K562 (cell line): ENCODE data around the gene KLHL35. TPM values are rescaled to one million over a fixed set of nuclear protein-coding genes. Genes with fewer than 3 reads are reported as not detected.
A peak's percentile ranks its signal among the peaks of the same experiment; 100 is the strongest.

Experiments
- CBX2 ChIP-seq: fragments of 200-600 bp; sonication (generic); IDR thresholded peaks from one replicate; pipeline ENCODE4 v1.6.1; 2012; ENCODE audit warnings: mild to moderate bottlenecking, low read length, inconsistent platforms; ENCODE audit not compliant: insufficient read depth, poor library complexity, severe bottlenecking
- E2F3 ChIP-seq: fragments of 250-450 bp; sonication (Bioruptor Pico); IDR thresholded peaks from 2 replicates; pipeline ENCODE4 v1.4.0; 2020; ENCODE audit warnings: mild to moderate bottlenecking
- GATAD2A ChIP-seq: fragments of 450-650 bp; IDR thresholded peaks from 2 replicates; pipeline ENCODE4 v1.6.1; 2017
- MITF ChIP-seq: IDR thresholded peaks from 2 replicates; pipeline ENCODE4 v1.6.1; 2014; ENCODE audit warnings: antibody characterized with exemption
- MYC ChIP-seq, 2 experiments: fragments of 250-450 bp in 1 of 2; sonication (Bioruptor Pico) in 1 of 2; IDR thresholded peaks; 2 replicates each; pipeline versions ENCODE4 v1.5.1 to v1.6.1; 2012 to 2021; ENCODE audit warnings: low read depth in 2 of 2, borderline replicate concordance in 1 of 2, improper control_type of control experiment in 1 of 2, low read length in 1 of 2, mild to moderate bottlenecking in 1 of 2, moderate library complexity in 1 of 2
- NBN ChIP-seq: fragments of 450-650 bp; IDR thresholded peaks from 2 replicates; pipeline ENCODE4 v1.6.1; 2016; ENCODE audit warnings: low read depth, mild to moderate bottlenecking
- NEUROD1 ChIP-seq: fragments of 150-350 bp; IDR thresholded peaks from 2 replicates; pipeline ENCODE4 v1.6.1; 2014; ENCODE audit warnings: borderline replicate concordance, low read length, low read depth; ENCODE audit not compliant: partially characterized antibody
- RBM17 ChIP-seq: fragments of 200-400 bp; formaldehyde crosslinking; IDR thresholded peaks from 2 replicates; pipeline ENCODE4 v1.6.1; 2017; ENCODE audit warnings: low read depth, mild to moderate bottlenecking, low read length, borderline replicate concordance
- SMARCB1 ChIP-seq: IDR thresholded peaks from 2 replicates; pipeline ENCODE4 v1.6.1; 2011; ENCODE audit warnings: improper control_type of control experiment, low read depth; ENCODE audit not compliant: insufficient read length
- SRSF1 ChIP-seq: fragments of 200-400 bp; formaldehyde crosslinking; IDR thresholded peaks from 2 replicates; pipeline ENCODE4 v1.6.1; 2017; ENCODE audit warnings: mild to moderate bottlenecking, low read depth, low read length, moderate library complexity
- YY1 ChIP-seq, 3 experiments: IDR thresholded peaks; 2 replicates each; pipeline ENCODE4 v1.6.1; 2011; ENCODE audit warnings: low read length in 2 of 3, mild to moderate bottlenecking in 2 of 3, moderate library complexity in 2 of 3, borderline replicate concordance in 1 of 3, control low read depth in 1 of 3, low read depth in 1 of 3; ENCODE audit not compliant: insufficient read depth in 3 of 3, insufficient replicate concordance in 2 of 3, control insufficient read depth in 1 of 3, insufficient read length in 1 of 3; ENCODE audit errors: extremely low read depth in 1 of 3
- ZC3H4 ChIP-seq: sonication (generic); formaldehyde crosslinking; IDR thresholded peaks from 2 replicates; pipeline ENCODE4 v1.9.0; 2021; ENCODE audit warnings: missing genetic modification reagents, borderline replicate concordance
- ZNF133 ChIP-seq: fragments of 250-450 bp; sonication (Bioruptor Pico); IDR thresholded peaks from 2 replicates; pipeline ENCODE4 v1.4.0; 2020; ENCODE audit warnings: mild to moderate bottlenecking
- ZNF354B ChIP-seq: fragments of 250-450 bp; sonication (Bioruptor Pico); IDR thresholded peaks from 2 replicates; pipeline ENCODE4 v1.4.0; 2020
- ZNF583 ChIP-seq: fragments of 250-450 bp; sonication (Bioruptor Pico); IDR thresholded peaks from 2 replicates; pipeline ENCODE4 v1.4.0; 2020
- ZSCAN29 ChIP-seq: fragments of 450-650 bp; IDR thresholded peaks from 2 replicates; pipeline ENCODE4 v1.6.1; 2017
- polyA plus RNA-seq, 8 experiments: library from polyadenylated mRNA; depleted of rRNA in 4 of 8; stranded (reverse) in 5 of 8; unstranded in 3 of 8; fragments of >200 nt; fragmentation: Nextera tagmentation in 2 of 8; fragmentation: Illumina TruSeq in 1 of 8; extraction: Ambion mirVana in 2 of 8; extraction: Trizol in 1 of 8; gene quantifications; 2 replicates each; pipeline versions ENCODE4 v1.2.1 to v1.2.3, GENCODE V29; 2011 to 2014; ENCODE audit warnings: inconsistent platforms in 1 of 8, missing spikeins in 1 of 8
- total RNA-seq, 7 experiments: library from RNA; depleted of rRNA in 6 of 7; stranded (reverse); fragments of >200 nt in 6 of 7; fragmentation: Illumina TruSeq in 2 of 7; extraction: Trizol in 2 of 7; gene quantifications; 2 replicates each; pipeline versions ENCODE4 v1.2.1 to v1.2.3, GENCODE V29; 2011 to 2021; ENCODE audit warnings: low replicate concordance in 1 of 7

The KLHL35 gene
- total and polyA plus RNA-seq, 9 of the 15 experiments (the other 6 are each of a cell fraction or from before 2014, with no cell fraction given): not detected

- no peak for TF ChIP-seq ZC3H4 (CRISPR knock-in tag)
- peak; percentile 76; the same call in 1 of the 2 replicates for TF ChIP-seq NBN
- TF ChIP-seq E2F3: no peak
- TF ChIP-seq RBM17: no peak
- no peak for TF ChIP-seq ZNF133 (CRISPR knock-in tag)
- 0 out of 2 replicates have a peak, but pooled peaks have one; percentile 38 for TF ChIP-seq GATAD2A
- no peak for TF ChIP-seq ZNF583 (CRISPR knock-in tag)
- peak; percentile 63 for TF ChIP-seq SMARCB1
- peak; percentile 55 for TF ChIP-seq NEUROD1
- TF ChIP-seq SRSF1: no peak
- no peak for TF ChIP-seq MYC (IDR thresholded peaks at IDR 0.05; ENCODE audit: low read depth, low read length)
- TF ChIP-seq MYC (CRISPR knock-in tag; IDR thresholded peaks at IDR 0.05; ENCODE audit: borderline replicate concordance, low read depth): no peak
- no peak for TF ChIP-seq CBX2
- TF ChIP-seq YY1 (IDR thresholded peaks at IDR 0.05; ENCODE audit: borderline replicate concordance in 1 of 3, control insufficient read depth in 1 of 3, extremely low read depth in 1 of 3, insufficient read depth in 3 of 3, insufficient read length in 1 of 3, insufficient replicate concordance in 2 of 3, low read depth in 1 of 3, low read length in 2 of 3): no peak
- no peak for TF ChIP-seq ZNF354B (CRISPR knock-in tag)
- TF ChIP-seq ZSCAN29: no peak
- TF ChIP-seq MITF: no peak
Observed at GRCh38 chr11:75480185-75481175, 47.5 kb upstream of the KLHL35 start (continued).
